RWPE1 (cell line): Measurements from ENCODE around the gene MYO3A.
A peak's percentile ranks its signal among the peaks of the same experiment; 100 is the strongest.

Source experiments
- CTCF ChIA-PET: fragments of 350-600 bp; sonication (Branson Sonifier 250); formaldehyde crosslinking; extraction: SDS; loops from one replicate; lab custom pipeline; 2021; lab: Yijun Ruan, JAX
- POLR2A ChIA-PET: fragments of 400-600 bp; formaldehyde crosslinking; extraction: SDS; loops from one replicate; lab custom pipeline; 2020; ENCODE audit warnings: antibody characterized with exemption; ENCODE audit not compliant: low non-redundant PET; lab: Yijun Ruan, JAX
- DNase-seq: peaks from one replicate; pipeline ENCODE4 v3.0.0; 2012; ENCODE audit warnings: low spot score
- H3K27ac ChIP-seq: fragments of 450-650 bp; 2 replicates; pipeline ENCODE4 v1.5.1; 2017
- TF ChIP-seq, protein P1 (sequence below): fragments of 450-650 bp; conservative IDR thresholded peaks from 2 replicates; pipeline ENCODE4 v1.5.1; 2017; ENCODE audit warnings: low read depth, mild to moderate bottlenecking

The MYO3A gene

DNA sequence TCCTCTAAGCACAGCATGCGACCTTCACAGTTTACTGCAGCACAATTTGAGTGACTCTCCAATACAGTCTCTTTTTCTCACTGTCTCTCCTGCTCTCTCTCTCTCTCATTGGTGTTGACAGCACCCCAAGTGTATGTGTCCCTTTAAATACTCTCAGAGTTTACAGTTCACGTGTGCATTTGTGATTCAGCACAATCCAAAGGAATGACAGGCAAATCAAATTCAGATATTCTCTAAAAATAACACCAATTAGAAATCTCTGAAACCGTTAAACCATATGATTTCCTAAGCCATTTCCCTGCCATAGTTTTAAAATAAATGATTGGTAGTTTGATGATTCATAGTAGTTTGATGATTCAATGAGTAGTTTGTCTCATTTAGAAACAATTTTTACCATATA, 178.5 kb downstream of the MYO3A start:
- DNase-seq, result no peak
- TF ChIP-seq, protein P1, sequence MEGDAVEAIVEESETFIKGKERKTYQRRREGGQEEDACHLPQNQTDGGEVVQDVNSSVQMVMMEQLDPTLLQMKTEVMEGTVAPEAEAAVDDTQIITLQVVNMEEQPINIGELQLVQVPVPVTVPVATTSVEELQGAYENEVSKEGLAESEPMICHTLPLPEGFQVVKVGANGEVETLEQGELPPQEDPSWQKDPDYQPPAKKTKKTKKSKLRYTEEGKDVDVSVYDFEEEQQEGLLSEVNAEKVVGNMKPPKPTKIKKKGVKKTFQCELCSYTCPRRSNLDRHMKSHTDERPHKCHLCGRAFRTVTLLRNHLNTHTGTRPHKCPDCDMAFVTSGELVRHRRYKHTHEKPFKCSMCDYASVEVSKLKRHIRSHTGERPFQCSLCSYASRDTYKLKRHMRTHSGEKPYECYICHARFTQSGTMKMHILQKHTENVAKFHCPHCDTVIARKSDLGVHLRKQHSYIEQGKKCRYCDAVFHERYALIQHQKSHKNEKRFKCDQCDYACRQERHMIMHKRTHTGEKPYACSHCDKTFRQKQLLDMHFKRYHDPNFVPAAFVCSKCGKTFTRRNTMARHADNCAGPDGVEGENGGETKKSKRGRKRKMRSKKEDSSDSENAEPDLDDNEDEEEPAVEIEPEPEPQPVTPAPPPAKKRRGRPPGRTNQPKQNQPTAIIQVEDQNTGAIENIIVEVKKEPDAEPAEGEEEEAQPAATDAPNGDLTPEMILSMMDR, result no peak
- ChIA-PET POLR2A (no interaction called here), CTCF (no interaction called here)
- no peak overlapping the region for H3K27ac ChIP-seq

DNA sequence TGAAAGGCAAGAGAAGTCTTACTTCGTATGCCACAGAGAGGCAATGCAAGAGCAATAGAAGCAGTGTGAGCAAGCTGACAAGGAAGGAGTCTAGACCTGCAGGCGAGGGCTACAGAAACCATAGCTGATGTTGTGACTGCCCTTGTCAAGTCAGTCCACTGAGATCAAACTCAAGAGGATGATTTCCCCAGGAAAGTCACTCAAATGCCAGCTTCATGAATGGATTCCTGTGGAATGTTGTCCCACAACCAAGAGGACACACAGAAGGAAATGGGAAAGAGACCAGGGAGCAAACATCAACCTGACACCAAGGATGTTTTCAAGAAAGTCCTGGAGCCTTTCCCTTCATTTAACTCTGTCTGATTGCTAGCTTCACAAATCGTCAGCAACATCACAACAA, 204.6 kb downstream of the MYO3A start:
- CTCF ChIA-PET, result interaction anchor here (0.6 kb wide), 2 partner anchors 23 to 70 kb away, joined by 3 read pairs; no protein-coding TSS in a partner anchor
- POLR2A ChIA-PET, result no interaction called here
- no peak for DNase-seq
- no peak overlapping the region for H3K27ac ChIP-seq
- TF ChIP-seq, protein P1, result no peak

DNA sequence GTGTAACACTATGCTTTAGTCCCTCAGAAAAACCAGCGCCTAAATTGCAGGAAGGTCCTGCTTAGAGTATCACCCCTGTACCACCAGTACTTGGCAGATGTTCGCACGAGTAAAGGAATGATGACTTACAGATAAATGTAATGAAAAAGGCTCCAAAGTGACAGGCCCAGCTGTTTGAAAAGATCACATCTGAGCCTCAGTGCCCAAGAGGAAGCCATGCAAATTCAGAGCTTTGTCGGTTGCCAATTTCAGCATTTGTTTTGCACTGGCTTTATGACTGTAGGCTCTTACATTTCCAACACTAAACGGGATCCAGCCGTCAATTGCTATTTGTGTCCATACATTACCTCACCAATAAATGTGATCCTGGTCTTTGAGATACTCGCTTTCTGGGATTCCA, 222.0 kb downstream of the MYO3A start:
- POLR2A ChIA-PET, result no interaction called here
- CTCF ChIA-PET, result no interaction called here
- TF ChIP-seq, protein P1, result no peak
- DNase-seq, result no peak
- no peak overlapping the region for H3K27ac ChIP-seq

DNA sequence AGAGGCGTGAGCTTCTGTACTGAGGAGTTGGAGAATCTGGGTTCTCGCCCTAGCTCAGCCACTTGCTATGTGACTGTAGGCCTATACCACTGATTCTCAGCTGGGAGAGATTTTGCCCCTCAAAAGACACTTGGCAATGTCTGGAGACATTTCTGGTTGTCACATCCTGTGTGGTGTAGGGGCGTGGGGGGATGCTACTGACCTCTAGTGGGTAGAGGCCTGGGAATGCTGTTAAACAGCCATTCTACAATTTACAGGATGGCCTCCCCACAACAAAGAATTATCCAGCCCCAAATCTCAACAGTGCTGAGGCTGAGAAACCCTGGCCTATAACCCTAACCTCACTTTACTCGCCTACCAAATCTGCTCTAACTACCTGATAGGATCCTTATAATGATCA, 223.7 kb downstream of the MYO3A start:
- no peak for DNase-seq
- H3K27ac ChIP-seq, result no peak overlapping the region
- CTCF ChIA-PET, result no interaction called here
- POLR2A ChIA-PET, result no interaction called here
- TF ChIP-seq, protein P1, result no peak

DNA sequence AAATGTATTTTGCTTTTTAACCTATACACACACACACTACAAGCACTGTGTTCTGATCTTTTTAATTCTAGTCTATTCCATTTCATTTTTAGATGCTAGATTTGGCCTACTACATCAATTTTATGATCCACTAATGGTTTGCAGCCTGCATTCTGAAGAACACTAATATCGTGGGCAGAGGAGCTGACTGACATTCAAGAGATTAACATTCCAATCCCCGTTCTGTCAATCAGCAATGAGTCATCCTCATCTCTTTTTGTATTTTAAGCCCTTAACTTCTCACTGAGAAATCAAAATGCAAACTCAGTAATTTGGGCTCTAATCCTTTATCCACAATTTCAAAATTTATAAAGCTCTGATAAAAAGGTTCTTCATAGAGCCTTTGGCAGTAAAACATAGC, 235.4 kb downstream of the MYO3A start:
- TF ChIP-seq, protein P1, result no peak
- ChIA-PET CTCF (interaction anchor here (0.6 kb wide), 1 partner anchor 71 kb away, joined by 3 read pairs; no protein-coding TSS in a partner anchor), POLR2A (no interaction called here)
- no peak overlapping the region for H3K27ac ChIP-seq
- DNase-seq, result peak; percentile 11

DNA sequence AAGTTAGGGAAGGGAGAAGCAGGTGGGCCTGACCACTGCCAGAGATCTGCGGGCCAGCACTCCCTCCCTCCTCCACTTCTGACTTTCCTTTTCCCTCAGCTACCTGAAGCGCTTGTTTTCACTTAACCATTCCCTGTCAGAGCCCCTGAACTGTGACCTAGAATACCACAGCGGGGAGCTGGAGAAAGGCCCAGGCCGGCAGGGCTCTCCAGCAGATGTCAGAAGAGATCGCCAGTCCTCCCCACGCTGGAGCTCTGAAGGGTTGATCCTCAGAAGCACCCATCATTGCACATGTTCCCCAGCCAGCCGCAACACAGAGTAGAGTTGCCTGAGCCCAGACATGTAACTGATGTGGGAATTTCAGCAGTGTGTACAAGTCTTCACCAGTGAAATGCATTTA, 238.1 kb downstream of the MYO3A start:
- ChIA-PET POLR2A (no interaction called here), CTCF (no interaction called here)
- no peak overlapping the region for H3K27ac ChIP-seq
- TF ChIP-seq, protein P1, result no peak
- DNase-seq, result no peak
